Vagina (tissue), 2 donors: Measurements from ENCODE around the gene TEX9.

ENCODE experiments used
- CTCF ChIP-seq, 3 experiments: fragments of 450-650 bp in 2 of 3; fragments of 200-600 bp in 1 of 3; sonication (generic) in 1 of 3; IDR thresholded peaks; one replicate each; pipeline ENCODE4 v1.5.1; 2017 to 2019; ENCODE audit warnings: antibody characterized with exemption in 3 of 3, mild to moderate bottlenecking in 2 of 3, moderate library complexity in 2 of 3
- POLR2AphosphoS5 ChIP-seq, 2 donors: sonication (generic); formaldehyde crosslinking; IDR thresholded peaks; one replicate each; pipeline ENCODE4 v1.9.0; 2017; ENCODE audit warnings: antibody characterized with exemption in 2 of 2, mild to moderate bottlenecking in 2 of 2, low read depth in 1 of 2; ENCODE audit not compliant: insufficient read depth in 1 of 2

GRCh38 chr15:56349554-56349953 is 15.7 kb upstream of the TEX9 start:
- TF ChIP-seq CTCF (IDR thresholded peaks at IDR 0.05) (no peak), POLR2AphosphoS5 (IDR thresholded peaks at IDR 0.05; ENCODE audit: insufficient read depth in 1 of 2, low read depth in 1 of 2) (no peak)
